ENCODE data around the gene UBR7. TPM values are rescaled to one million over a fixed set of nuclear protein-coding genes. Genes with fewer than 3 reads are reported as not detected.
"Not testable (repeated sequence)": the region's sequence is repeated elsewhere in the genome, so short reads cannot be mapped to it uniquely, and the experiment has no call there.

UBR7 gene
- total RNA-seq, 1 donor from 2014 or later, result 20.5 TPM

- intact Hi-C loops (cut with DNase I), result loop anchor here (10.0 kb wide), 1 partner anchor 383 kb away; no protein-coding TSS in a partner anchor
- DNase-seq (ENCODE audit: missing footprints) (no peak), ATAC-seq (no peak)
Measured at GRCh38 chr14:93232159-93232558, 25.1 kb downstream of the UBR7 start.

DNA sequence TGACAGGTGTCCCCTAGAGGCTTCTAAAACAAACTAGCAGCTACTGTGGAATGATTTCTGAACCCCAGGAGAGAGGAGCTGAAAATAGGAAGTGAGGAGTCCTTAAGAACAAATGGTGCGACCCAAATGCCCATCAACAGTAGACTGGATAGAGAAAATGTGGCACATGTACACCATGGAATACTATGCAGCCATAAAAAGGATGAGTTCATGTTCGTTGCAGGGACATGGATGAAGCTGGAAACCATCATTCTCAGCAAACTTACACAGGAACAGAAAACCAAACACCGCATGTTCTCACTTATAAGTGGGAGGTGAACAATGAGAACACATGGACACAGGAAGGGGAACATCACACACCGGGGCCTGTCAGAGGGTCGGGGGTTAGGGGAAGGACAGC is 26.0 kb downstream of the UBR7 start:
- intact Hi-C loops (cut with DNase I), result loop anchor here (10.0 kb wide), 1 partner anchor 382 kb away; no protein-coding TSS in a partner anchor
- ATAC-seq; DNase-seq (ENCODE audit: missing footprints): not testable (repeated sequence)

DNA sequence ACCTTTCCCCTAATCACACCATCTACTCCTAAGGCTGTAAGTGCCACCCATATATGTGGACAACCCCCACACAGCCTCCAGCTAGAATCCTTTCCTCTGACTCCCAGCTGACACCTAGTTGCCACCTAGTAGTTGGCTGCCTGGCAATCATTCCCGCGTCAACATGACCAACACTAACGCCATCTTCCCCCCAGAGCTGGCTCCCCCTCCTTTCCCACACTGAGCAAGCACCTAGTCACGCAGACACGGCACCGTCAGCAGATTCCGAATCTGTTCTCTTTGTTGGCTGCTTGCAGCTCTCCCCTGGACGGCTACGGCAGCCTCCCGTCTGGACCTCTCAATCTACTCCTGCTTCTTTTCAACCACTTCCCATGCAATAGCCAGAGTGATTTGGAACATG is 27.7 kb downstream of the UBR7 start:
- intact Hi-C loops (cut with DNase I), result loop anchor here (10.0 kb wide), 1 partner anchor 380 kb away; no protein-coding TSS in a partner anchor
- DNase-seq (ENCODE audit: missing footprints) (no peak), ATAC-seq (no peak)

DNA sequence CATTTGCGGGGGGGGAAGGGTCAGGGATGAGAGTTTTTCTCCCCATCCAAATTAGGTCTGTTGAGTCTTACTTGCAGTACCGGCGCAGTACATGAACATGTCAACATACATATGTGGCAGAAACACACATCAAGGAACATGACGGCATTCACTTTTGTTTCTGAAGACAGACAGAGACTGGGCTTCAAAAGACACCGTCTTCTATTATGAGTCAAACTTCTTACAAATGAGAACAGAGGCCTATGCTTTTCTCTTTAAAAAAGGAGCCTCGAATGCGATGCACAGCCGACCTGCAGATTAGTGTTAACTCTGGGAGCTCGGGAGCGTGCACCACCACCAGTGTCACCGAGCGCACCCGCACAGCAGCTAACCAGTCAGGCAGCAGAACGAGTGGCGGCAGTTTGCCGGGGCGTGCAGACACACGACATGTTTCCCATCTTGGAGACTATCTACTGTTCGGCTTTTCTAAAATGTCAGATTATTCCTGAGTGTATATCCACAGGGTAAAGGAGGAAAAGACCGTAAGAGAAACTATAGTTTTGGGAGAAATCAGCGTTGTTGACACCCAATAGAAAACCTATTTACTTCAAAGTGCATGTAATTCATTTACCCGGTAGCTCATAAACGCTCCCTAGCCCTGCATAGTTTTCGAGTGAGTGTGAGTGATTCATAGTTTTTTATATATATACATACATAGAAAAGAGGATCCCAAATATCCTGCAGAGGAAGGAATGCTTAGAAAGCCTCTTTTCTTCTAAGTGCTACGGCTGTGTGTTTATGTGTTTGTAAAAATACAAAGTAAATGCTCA is 33.0 kb downstream of the UBR7 start:
- DNase-seq (ENCODE audit: missing footprints), result no peak
- intact Hi-C loops (cut with DNase I), result loop anchor here (10.0 kb wide), 1 partner anchor 375 kb away; no protein-coding TSS in a partner anchor
- no peak for ATAC-seq

DNA sequence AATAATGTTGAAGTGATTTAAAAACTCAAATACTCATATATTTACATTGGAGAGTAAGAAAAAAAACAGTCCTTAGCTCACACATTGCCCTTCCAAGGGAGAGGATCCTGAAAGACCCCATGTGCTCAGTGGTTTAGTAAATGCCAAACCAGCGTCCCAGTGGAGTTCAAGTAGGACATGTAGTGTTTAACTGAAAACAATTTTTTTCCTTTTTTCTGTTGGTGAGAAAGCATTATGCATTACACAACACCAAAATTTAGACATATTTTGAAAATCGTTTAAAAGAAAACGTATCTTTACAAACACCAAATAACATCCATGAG is 33.6 kb downstream of the UBR7 start:
- DNase-seq (ENCODE audit: missing footprints) (no peak), ATAC-seq (no peak)
- intact Hi-C loops (cut with DNase I), result no loop called here

GRCh38 chr14:93245764-93246420 is 38.8 kb downstream of the UBR7 start:
- intact Hi-C loops (cut with DNase I), result no loop called here
- DNase-seq (ENCODE audit: missing footprints) (no peak), ATAC-seq (no peak)

GRCh38 chr14:93246534-93246933 is 39.5 kb downstream of the UBR7 start:
- DNase-seq (ENCODE audit: missing footprints), result no peak
- no peak for ATAC-seq
- intact Hi-C loops (cut with DNase I), result no loop called here

DNA sequence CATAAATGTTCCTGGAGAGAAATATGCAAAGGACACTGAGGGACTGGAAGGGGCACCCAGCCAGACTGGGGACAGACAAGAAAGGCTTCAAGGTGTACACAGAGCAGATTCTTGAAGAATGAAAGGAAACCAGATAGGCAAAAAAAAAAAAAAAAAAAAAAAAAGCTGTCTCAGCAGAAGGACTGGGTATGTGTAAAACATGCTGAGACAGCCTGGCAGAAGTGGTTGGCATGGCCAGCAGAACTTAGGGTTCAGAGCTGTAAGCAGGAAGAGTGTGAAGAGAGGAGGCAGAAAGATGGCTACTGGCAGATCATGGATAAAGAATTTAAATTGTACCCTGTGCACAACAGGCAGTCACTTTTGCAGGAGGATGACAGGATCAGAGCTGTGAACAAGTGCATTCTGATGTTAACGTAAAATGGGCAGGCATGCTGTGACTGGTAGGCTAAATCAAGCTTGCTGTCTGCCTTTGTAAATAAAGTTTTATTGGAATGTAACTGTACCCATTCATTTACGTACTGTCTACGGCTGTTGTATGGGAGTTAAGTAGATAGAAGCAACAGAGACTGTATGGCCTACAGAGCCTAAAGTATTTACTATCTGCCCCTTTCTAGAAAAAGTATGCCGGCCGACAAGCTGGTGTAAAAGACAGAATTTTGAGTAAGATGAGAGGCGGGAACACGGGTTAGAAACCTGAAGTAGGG is 42.2 kb downstream of the UBR7 start:
- intact Hi-C loops (cut with DNase I), result no loop called here
- ATAC-seq (no peak), DNase-seq (ENCODE audit: missing footprints) (no peak)

GRCh38 chr14:93262446-93262845 is 55.4 kb downstream of the UBR7 start:
- no peak for ATAC-seq
- no peak for DNase-seq (ENCODE audit: missing footprints)
- intact Hi-C loops (cut with DNase I), result no loop called here

DNA sequence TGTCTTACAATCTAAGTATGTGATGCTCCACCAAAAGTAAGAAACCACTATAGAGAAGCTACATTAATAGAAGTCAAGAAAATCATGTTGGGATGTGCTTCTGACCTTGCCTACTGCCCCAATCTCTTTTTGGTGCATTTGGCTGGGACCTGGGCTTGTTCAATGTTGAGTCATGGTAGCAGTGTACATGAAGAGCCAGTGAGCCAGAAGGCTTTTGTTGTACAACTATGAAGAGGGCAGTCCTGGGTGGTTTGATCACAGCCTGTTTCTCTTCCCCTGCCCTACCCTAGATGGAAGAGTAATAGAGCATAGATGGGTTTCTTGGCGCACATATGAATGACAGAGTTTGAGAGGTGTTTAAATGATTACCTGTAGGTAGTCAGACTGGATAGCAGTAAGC is 56.4 kb downstream of the UBR7 start:
- DNase-seq (ENCODE audit: missing footprints), result no peak
- intact Hi-C loops (cut with DNase I), result no loop called here
- ATAC-seq, result no peak

DNA sequence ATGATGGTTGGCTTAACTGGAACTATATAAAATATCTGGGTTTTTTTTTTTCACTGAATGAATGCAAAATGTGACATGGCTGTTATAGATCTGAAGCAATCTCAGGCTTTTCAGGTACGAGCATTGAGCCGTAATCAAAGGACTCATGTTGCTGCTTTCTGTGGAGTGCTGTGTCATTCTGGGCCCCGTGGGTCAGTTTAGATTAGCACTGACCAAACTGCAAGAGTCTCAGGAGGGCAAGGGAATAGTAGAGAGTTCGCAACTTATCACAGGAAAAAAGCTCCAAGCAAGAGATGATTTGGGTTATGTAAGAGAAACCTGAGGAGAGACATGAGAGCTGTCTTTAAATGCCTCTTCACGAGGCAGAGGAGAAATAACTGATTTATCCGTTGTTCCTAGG is 59.1 kb downstream of the UBR7 start:
- ATAC-seq, result no peak
- intact Hi-C loops (cut with DNase I), result no loop called here
- DNase-seq (ENCODE audit: missing footprints), result no peak

GRCh38 chr14:93267149-93267711 is 60.2 kb downstream of the UBR7 start:
- DNase-seq (ENCODE audit: missing footprints), result no peak
- ATAC-seq, result no peak
- intact Hi-C loops (cut with DNase I), result no loop called here

- DNase-seq (ENCODE audit: missing footprints) (no peak), ATAC-seq (no peak)
- intact Hi-C loops (cut with DNase I), result no loop called here
Measured at GRCh38 chr14:93268406-93268805, 61.4 kb downstream of the UBR7 start.

DNA sequence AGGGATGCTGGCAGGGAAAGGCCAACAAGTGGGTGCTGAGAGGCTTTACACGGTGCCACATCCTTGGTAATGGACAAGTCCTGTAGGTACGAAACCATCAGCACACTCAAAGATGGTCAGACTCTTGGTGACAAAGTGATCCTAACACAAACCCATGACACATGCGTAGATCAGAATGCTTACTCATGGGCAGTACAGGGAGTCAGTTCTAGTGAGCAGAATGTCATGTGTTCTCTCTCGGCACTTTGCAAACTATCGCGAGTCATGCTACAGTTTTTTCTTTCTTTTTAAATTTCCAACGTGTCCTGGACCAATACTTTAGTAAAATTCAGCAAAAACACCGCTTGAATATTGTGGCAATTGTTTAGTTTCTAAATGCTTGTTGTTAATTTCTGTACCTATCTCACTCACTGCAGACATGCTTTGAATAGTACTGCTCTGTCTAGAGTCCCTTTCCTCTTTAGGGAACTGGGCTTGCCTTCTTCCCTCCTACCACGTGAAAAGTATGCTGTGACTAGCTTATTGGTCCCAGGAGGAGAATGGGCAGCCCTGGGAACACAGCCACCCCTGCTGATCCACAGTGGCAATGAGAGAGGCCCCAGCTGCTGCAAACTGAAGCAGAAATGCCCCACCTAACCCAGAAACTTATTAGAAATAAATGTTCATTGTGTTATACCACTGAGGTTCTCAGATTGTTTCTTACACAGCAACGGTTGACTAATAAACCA is 62.4 kb downstream of the UBR7 start:
- no peak for DNase-seq (ENCODE audit: missing footprints)
- intact Hi-C loops (cut with DNase I), result no loop called here
- peak; percentile 44 for ATAC-seq

- no peak for DNase-seq (ENCODE audit: missing footprints)
- ATAC-seq, result no peak
- intact Hi-C loops (cut with DNase I), result no loop called here
Measured at GRCh38 chr14:93271111-93271510, 64.1 kb downstream of the UBR7 start.

- intact Hi-C loops (cut with DNase I), result no loop called here
- no peak for ATAC-seq
- no peak for DNase-seq (ENCODE audit: missing footprints)
Measured at GRCh38 chr14:93274055-93274806, 67.2 kb downstream of the UBR7 start.

- intact Hi-C loops (cut with DNase I), result no loop called here
- no peak for DNase-seq (ENCODE audit: missing footprints)
- no peak for ATAC-seq
Measured at GRCh38 chr14:93276031-93276716, 69.1 kb downstream of the UBR7 start.
